ENCODE data around the gene SLC17A2. TPM values are rescaled to one million over a fixed set of nuclear protein-coding genes. Genes with fewer than 3 reads are reported as not detected.

Gene SLC17A2
- total and polyA plus RNA-seq, 2 of the 13 experiments (the other 11 are each of a cell fraction or from before 2014, with no cell fraction given), result 11.2 to 32.4 TPM

DNA sequence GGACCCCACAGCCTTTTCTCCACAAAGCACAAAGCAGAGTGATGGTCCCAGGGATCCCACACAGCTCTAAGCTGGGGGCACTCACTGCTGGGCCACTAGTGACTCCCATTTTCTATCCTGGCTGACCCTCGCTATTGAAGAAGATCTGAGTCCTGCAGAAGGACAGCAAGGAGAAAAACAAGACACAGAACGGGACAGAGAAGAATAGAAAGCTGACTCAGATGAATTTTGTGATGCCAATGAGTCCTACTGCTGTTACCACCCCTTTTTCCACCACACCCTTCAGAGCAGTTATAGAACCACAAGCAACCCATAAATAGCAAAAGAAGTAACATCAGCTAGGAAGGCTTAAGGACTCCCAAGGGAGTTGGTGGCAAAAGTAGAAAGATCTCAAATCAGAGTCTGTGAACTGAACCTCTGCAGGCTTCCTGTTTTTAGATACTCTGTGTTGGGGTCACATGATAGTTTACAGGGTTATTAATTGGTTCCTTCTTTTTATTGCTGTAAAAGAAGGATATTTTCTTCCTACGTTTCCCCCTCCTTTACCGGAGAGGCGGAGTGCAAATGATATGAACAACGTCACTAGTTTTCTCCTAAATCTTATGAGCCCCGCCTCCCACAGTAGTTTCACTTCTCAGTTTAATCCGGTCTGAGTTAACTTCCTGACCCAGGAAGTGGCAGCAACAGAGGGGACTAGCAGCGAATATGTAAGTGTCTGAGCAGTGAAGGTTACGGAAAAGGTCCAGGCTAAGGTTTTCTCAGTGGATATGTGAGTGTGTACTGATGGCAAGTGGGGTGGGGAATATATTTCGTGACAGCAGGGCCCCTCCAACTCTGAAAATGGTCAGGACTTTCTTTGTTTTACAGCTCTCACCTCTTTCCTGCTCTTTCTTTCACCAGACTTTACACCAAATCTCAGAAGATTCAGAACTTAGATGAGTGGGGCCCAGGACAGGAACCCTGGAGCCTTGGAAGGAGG is 31.9 kb upstream of the SLC17A2 start, which contains the start of gene TRIM38 (continued):
- TF ChIP-seq, protein P1, sequence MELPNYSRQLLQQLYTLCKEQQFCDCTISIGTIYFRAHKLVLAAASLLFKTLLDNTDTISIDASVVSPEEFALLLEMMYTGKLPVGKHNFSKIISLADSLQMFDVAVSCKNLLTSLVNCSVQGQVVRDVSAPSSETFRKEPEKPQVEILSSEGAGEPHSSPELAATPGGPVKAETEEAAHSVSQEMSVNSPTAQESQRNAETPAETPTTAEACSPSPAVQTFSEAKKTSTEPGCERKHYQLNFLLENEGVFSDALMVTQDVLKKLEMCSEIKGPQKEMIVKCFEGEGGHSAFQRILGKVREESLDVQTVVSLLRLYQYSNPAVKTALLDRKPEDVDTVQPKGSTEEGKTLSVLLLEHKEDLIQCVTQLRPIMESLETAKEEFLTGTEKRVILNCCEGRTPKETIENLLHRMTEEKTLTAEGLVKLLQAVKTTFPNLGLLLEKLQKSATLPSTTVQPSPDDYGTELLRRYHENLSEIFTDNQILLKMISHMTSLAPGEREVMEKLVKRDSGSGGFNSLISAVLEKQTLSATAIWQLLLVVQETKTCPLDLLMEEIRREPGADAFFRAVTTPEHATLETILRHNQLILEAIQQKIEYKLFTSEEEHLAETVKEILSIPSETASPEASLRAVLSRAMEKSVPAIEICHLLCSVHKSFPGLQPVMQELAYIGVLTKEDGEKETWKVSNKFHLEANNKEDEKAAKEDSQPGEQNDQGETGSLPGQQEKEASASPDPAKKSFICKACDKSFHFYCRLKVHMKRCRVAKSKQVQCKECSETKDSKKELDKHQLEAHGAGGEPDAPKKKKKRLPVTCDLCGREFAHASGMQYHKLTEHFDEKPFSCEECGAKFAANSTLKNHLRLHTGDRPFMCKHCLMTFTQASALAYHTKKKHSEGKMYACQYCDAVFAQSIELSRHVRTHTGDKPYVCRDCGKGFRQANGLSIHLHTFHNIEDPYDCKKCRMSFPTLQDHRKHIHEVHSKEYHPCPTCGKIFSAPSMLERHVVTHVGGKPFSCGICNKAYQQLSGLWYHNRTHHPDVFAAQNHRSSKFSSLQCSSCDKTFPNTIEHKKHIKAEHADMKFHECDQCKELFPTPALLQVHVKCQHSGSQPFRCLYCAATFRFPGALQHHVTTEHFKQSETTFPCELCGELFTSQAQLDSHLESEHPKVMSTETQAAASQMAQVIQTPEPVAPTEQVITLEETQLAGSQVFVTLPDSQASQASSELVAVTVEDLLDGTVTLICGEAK (IDR thresholded peaks at IDR 0.05), result no peak
- TF ChIP-seq, protein P1 (CRISPR knock-in tag; IDR thresholded peaks at IDR 0.05), result no peak
- TF ChIP-seq ZNF44 (CRISPR knock-in tag; IDR thresholded peaks at IDR 0.05), result no peak
- TF ChIP-seq CBFB (CRISPR knock-in tag; IDR thresholded peaks at IDR 0.05), result no peak
- TF ChIP-seq ZNF773 (CRISPR knock-in tag; IDR thresholded peaks at IDR 0.05; ENCODE audit: borderline replicate concordance), result no peak
- TF ChIP-seq FOSL2 (CRISPR knock-in tag; IDR thresholded peaks at IDR 0.05), result peak; percentile 27; the same call in 1 of the 2 replicates
- TF ChIP-seq, protein P2, sequence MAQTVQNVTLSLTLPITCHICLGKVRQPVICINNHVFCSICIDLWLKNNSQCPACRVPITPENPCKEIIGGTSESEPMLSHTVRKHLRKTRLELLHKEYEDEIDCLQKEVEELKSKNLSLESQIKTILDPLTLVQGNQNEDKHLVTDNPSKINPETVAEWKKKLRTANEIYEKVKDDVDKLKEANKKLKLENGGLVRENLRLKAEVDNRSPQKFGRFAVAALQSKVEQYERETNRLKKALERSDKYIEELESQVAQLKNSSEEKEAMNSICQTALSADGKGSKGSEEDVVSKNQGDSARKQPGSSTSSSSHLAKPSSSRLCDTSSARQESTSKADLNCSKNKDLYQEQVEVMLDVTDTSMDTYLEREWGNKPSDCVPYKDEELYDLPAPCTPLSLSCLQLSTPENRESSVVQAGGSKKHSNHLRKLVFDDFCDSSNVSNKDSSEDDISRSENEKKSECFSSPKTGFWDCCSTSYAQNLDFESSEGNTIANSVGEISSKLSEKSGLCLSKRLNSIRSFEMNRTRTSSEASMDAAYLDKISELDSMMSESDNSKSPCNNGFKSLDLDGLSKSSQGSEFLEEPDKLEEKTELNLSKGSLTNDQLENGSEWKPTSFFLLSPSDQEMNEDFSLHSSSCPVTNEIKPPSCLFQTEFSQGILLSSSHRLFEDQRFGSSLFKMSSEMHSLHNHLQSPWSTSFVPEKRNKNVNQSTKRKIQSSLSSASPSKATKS (CRISPR knock-in tag; IDR thresholded peaks at IDR 0.05), result no peak
- TF ChIP-seq U2AF1 (optimal IDR thresholded peaks at IDR 0.05; ENCODE audit: low read depth, low read length), result no peak
- no peak for TF ChIP-seq NCOA5 (CRISPR knock-in tag; IDR thresholded peaks at IDR 0.05)
- TF ChIP-seq MXI1 (IDR thresholded peaks at IDR 0.05; ENCODE audit: borderline replicate concordance, low read depth, low read length), result no peak
- peak; percentile 42; the same call in 1 of the 2 replicates for TF ChIP-seq SP4 (CRISPR knock-in tag; IDR thresholded peaks at IDR 0.05)
- TF ChIP-seq ATF4 (CRISPR knock-in tag; IDR thresholded peaks at IDR 0.05), result no peak
- TF ChIP-seq, protein P3, sequence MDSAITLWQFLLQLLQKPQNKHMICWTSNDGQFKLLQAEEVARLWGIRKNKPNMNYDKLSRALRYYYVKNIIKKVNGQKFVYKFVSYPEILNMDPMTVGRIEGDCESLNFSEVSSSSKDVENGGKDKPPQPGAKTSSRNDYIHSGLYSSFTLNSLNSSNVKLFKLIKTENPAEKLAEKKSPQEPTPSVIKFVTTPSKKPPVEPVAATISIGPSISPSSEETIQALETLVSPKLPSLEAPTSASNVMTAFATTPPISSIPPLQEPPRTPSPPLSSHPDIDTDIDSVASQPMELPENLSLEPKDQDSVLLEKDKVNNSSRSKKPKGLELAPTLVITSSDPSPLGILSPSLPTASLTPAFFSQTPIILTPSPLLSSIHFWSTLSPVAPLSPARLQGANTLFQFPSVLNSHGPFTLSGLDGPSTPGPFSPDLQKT (CRISPR knock-in tag; IDR thresholded peaks at IDR 0.05; ENCODE audit: borderline replicate concordance), result no peak
